Activated CD4-positive, alpha-beta T cell treated with anti-CD3 and anti-CD28 coated beads for 1 hour (primary cell): ENCODE measurements around the gene EPHA8.

Experiments used
- DNase-seq: peaks from one replicate; pipeline ENCODE4 v3.0.0-alpha.2; 2020

Gene EPHA8

DNA sequence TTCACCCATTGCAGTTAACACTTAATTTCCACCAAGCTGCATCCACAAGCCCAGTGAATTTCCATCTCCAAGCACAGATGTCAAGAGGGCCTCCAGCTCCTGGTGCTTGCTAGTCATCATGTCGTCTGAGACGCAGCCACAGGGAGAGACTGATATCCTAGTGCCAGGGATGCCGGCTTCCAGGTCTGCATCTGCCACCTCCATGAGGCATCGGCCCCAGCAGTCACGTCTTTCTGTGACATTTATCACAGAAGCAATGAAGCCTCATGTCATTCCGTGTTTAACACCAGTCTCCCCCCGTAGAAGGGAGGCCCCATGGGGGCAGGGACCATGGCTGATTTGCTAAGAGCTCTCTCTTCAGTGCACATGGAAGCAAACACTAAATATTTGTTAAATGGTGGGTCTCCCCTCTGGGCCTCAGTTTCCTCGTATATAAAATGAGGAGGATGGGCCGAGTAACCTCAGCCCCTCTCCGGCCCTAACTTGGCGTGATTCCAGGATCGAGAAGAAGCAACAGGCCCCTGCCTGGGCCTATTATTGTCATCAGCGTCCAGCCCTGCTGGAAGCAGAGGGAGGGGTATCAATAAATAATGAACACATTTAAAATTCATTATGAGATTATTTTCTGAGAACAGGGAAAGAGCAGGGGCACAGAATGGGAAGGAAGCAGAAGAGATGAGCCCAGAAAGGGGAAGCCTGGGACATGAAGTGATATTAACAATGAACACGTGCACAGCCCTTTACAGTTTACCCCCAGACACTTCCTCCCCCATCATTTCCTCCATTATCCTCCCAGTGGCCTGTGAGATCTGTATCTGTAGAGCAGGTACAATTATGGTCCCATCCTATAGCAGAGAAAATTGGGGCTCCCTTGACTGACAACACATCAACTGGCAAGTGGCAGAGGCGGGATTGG lies 88.9 kb downstream of the EPHA8 start:
- DNase-seq = no peak

DNA sequence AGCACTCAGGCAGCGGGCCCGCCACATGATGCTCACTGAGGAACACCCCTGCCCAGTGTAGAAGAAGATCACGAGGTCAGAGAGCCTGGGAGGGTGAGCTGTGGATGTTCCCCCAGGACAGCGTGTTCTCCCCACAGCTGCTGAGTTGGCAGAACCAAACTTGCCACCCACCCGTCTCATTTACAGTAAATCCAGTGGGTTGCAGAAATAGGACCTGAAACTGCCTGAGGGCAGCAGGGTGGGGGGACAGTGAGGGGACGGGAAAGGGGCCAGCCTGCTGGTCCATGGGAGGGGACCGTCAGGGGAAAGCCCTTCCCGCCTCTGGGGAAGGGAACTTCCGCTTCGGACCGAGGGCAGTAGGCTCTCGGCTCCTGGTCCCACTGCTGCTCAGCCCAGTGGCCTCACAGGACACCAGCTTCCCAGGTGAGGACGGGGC lies 89.6 kb downstream of the EPHA8 start, which contains the start of gene C1QB:
Gene C1QB (plus strand): TSS at position 356 of the 436 bp plus-strand sequence. CDS start 6,227 bp downstream, outside the sequence.
- no peak for DNase-seq
